Fibroblast of skin of scalp (primary cell): ENCODE results near the gene ZBTB16.

ENCODE experiments used
- DNase-seq: peaks from one replicate; pipeline ENCODE4 v3.0.0-alpha.2; 2013

ZBTB16 gene

GRCh38 chr11:114218508-114218907 lies 159.0 kb downstream of the ZBTB16 start:
- no peak for DNase-seq

GRCh38 chr11:114219559-114220349 lies 160.2 kb downstream of the ZBTB16 start:
- no peak for DNase-seq

- no peak for DNase-seq
Observed at GRCh38 chr11:114221037-114221436, 161.5 kb downstream of the ZBTB16 start.

- no peak for DNase-seq
Observed at GRCh38 chr11:114225661-114226060, 166.2 kb downstream of the ZBTB16 start.

- DNase-seq = no peak
Observed at GRCh38 chr11:114226356-114226755, 166.8 kb downstream of the ZBTB16 start.

GRCh38 chr11:114228435-114229411 lies 169.2 kb downstream of the ZBTB16 start:
- DNase-seq = no peak

- no peak for DNase-seq
Observed at GRCh38 chr11:114230031-114230704, 170.7 kb downstream of the ZBTB16 start.

GRCh38 chr11:114232400-114233059 lies 173.0 kb downstream of the ZBTB16 start:
- no peak for DNase-seq

- DNase-seq = peak; percentile 17
Observed at GRCh38 chr11:114233755-114234154, 174.2 kb downstream of the ZBTB16 start.

- DNase-seq = no peak
Observed at GRCh38 chr11:114236829-114237228, 177.3 kb downstream of the ZBTB16 start.

GRCh38 chr11:114237321-114238280 lies 178.1 kb downstream of the ZBTB16 start:
- no peak for DNase-seq

GRCh38 chr11:114239753-114240161 lies 180.2 kb downstream of the ZBTB16 start:
- DNase-seq = no peak

GRCh38 chr11:114242032-114242431 lies 182.5 kb downstream of the ZBTB16 start:
- no peak for DNase-seq

GRCh38 chr11:114243461-114244372 lies 184.2 kb downstream of the ZBTB16 start:
- no peak for DNase-seq

GRCh38 chr11:114244726-114245394 lies 185.3 kb downstream of the ZBTB16 start:
- DNase-seq = no peak

GRCh38 chr11:114246321-114247069 lies 187.0 kb downstream of the ZBTB16 start:
- DNase-seq = no peak

- no peak for DNase-seq
Observed at GRCh38 chr11:114247070-114247789, 187.7 kb downstream of the ZBTB16 start.

- DNase-seq = no peak
Observed at GRCh38 chr11:114250180-114250579, 190.7 kb downstream of the ZBTB16 start.
